H1 (cell line): ENCODE measurements around the gene ANKS1B. TPM values are rescaled to one million over a fixed set of nuclear protein-coding genes. Genes with fewer than 3 reads are reported as not detected.

Experiments used
- CTCF ChIA-PET: fragments of 300-600 bp; sonication (Branson Sonifier 250); formaldehyde crosslinking; loops from one replicate; lab custom pipeline; 2021; ENCODE audit not compliant: partially characterized antibody; lab: Charles Lee
- POLR2A ChIA-PET: fragments of 300-600 bp; sonication (Branson Sonifier 250); formaldehyde crosslinking; loops from one replicate; lab custom pipeline; 2021; ENCODE audit warnings: inconsistent platforms; ENCODE audit not compliant: partially characterized antibody; lab: Charles Lee
- DNase-seq, 2 experiments: peaks; one replicate each; pipeline versions ENCODE4 v3.0.0 to v3.0.0-alpha.2; 2010 to 2022; ENCODE audit warnings: low spot score in 2 of 2, low read depth in 1 of 2, mixed read lengths in 1 of 2
- FAIRE-seq: peaks from 2 replicates; lab custom pipeline; 2011; peaks lifted over from hg19 to GRCh38; lab: Jason Lieb, UNC
- H2AFZ ChIP-seq: 2 replicates; pipeline ENCODE4 v1.8.1; 2012; ENCODE audit warnings: low read length, inconsistent platforms
- H2AK5ac ChIP-seq: 2 replicates; pipeline ENCODE4 v1.6.1; 2013; ENCODE audit warnings: low read depth, low read length
- H2BK120ac ChIP-seq: replicated peaks from 2 replicates; pipeline ENCODE3; 2013; ENCODE audit warnings: low read depth, low read length, inconsistent platforms
- H2BK12ac ChIP-seq: 2 replicates; pipeline ENCODE4 v1.6.1; 2013; ENCODE audit warnings: low read depth, low read length
- H2BK15ac ChIP-seq: 2 replicates; pipeline ENCODE4 v1.6.1; 2013; ENCODE audit warnings: low read length
- H2BK20ac ChIP-seq: 2 replicates; pipeline ENCODE4 v1.6.1; 2013; ENCODE audit warnings: low read length
- H2BK5ac ChIP-seq: 2 replicates; pipeline ENCODE4 v1.6.1; 2013; ENCODE audit warnings: low read depth, low read length
- H3K14ac ChIP-seq: 2 replicates; pipeline ENCODE4 v1.6.1; 2013; ENCODE audit warnings: inconsistent platforms; ENCODE audit not compliant: insufficient read length
- H3K18ac ChIP-seq: 2 replicates; pipeline ENCODE4 v1.6.1; 2013; ENCODE audit warnings: low read length; ENCODE audit errors: extremely low read depth
- H3K23ac ChIP-seq: 2 replicates; pipeline ENCODE4 v1.6.1; 2013; ENCODE audit warnings: inconsistent platforms; ENCODE audit not compliant: insufficient read length
- H3K23me2 ChIP-seq: 2 replicates; pipeline ENCODE4 v1.6.1; 2013; ENCODE audit warnings: low read depth, low read length
- H3K27ac ChIP-seq: 2 replicates; pipeline ENCODE4 v1.6.1; 2011; ENCODE audit warnings: low read depth, low read length, inconsistent platforms
- H3K27me3 ChIP-seq, 4 experiments: replicated peaks in 1 of 4; 1 replicate in 1 of 4; 2 replicates in 3 of 4; pipeline versions ENCODE4 v1.6.1 to v1.8.1; 2011 to 2013; ENCODE audit warnings: low read length in 3 of 4, mild to moderate bottlenecking in 3 of 4, inconsistent platforms in 2 of 4, mixed read lengths in 2 of 4, moderate library complexity in 1 of 4; ENCODE audit not compliant: control insufficient read depth in 3 of 4, insufficient read depth in 3 of 4; ENCODE audit errors: extremely low read depth in 1 of 4
- H3K36me3 ChIP-seq, 4 experiments: 2 replicates each; pipeline versions ENCODE4 v1.6.1 to v1.8.1; 2011 to 2013; ENCODE audit warnings: mild to moderate bottlenecking in 4 of 4, low read length in 3 of 4, moderate library complexity in 2 of 4, control low read depth in 1 of 4, inconsistent platforms in 1 of 4; ENCODE audit not compliant: insufficient read depth in 4 of 4, control insufficient read depth in 2 of 4
- H3K4ac ChIP-seq: replicated peaks from 2 replicates; pipeline ENCODE3; 2013; ENCODE audit warnings: low read length, low read depth, mixed read lengths, inconsistent platforms; ENCODE audit not compliant: insufficient read length
- H3K4me1 ChIP-seq, 4 experiments: replicated peaks in 1 of 4; 1 replicate in 1 of 4; 2 replicates in 3 of 4; pipeline versions ENCODE4 v1.6.1 to v1.8.1; 2011 to 2013; ENCODE audit warnings: low read length in 3 of 4, inconsistent platforms in 2 of 4, mixed read lengths in 1 of 4; ENCODE audit not compliant: insufficient read depth in 4 of 4, control insufficient read depth in 3 of 4
- H3K4me2 ChIP-seq, 2 experiments: 2 replicates each; pipeline versions ENCODE4 v1.6.1 to v1.8.1; 2011 to 2013; ENCODE audit warnings: low read depth in 2 of 2, low read length in 2 of 2, control low read depth in 1 of 2, inconsistent platforms in 1 of 2, mild to moderate bottlenecking in 1 of 2; ENCODE audit not compliant: insufficient read depth in 1 of 2
- H3K4me3 ChIP-seq, 4 experiments: fragments of 200-600, 300-600 bp in 1 of 4; sonication (generic), shearing (Covaris generic), sonication (Bioruptor Twin) in 1 of 4; 2 replicates each; pipeline versions ENCODE4 v1.5.1 to v1.8.1; 2011 to 2016; ENCODE audit warnings: low read length in 4 of 4, low read depth in 3 of 4, control low read depth in 2 of 4, inconsistent platforms in 2 of 4, mild to moderate bottlenecking in 2 of 4, mixed read lengths in 1 of 4, moderate library complexity in 1 of 4; ENCODE audit not compliant: insufficient read depth in 2 of 4; ENCODE audit errors: extremely low read depth in 1 of 4
- H3K56ac ChIP-seq: replicated peaks from 2 replicates; pipeline ENCODE3; 2013; ENCODE audit warnings: low read depth, mild to moderate bottlenecking, mixed read lengths, low read length, inconsistent platforms; ENCODE audit not compliant: insufficient read length
- H3K79me1 ChIP-seq: 2 replicates; pipeline ENCODE4 v1.6.1; 2013; ENCODE audit warnings: low read depth, low read length, control low read depth
- H3K79me2 ChIP-seq, 2 experiments: 2 replicates each; pipeline versions ENCODE4 v1.6.1 to v1.8.1; 2012 to 2013; ENCODE audit warnings: low read length in 2 of 2, mild to moderate bottlenecking in 2 of 2, inconsistent platforms in 1 of 2; ENCODE audit not compliant: insufficient read depth in 2 of 2, control insufficient read depth in 1 of 2
- H3K9ac ChIP-seq, 4 experiments: replicated peaks in 1 of 4; 1 replicate in 1 of 4; 2 replicates in 3 of 4; pipeline versions ENCODE4 v1.6.1 to v1.8.1; 2011 to 2013; ENCODE audit warnings: low read depth in 3 of 4, low read length in 3 of 4, control low read depth in 2 of 4, mild to moderate bottlenecking in 2 of 4, moderate library complexity in 2 of 4, inconsistent platforms in 1 of 4; ENCODE audit errors: extremely low read depth in 1 of 4
- H3K9me3 ChIP-seq, 2 experiments: 2 replicates each; pipeline versions ENCODE4 v1.6.1 to v1.8.1; 2012 to 2013; ENCODE audit warnings: mild to moderate bottlenecking in 2 of 2, moderate library complexity in 2 of 2, control low read depth in 1 of 2, inconsistent platforms in 1 of 2, low read depth in 1 of 2, low read length in 1 of 2, mixed read lengths in 1 of 2; ENCODE audit not compliant: insufficient read depth in 2 of 2
- H4K20me1 ChIP-seq, 2 experiments: replicated peaks in 1 of 2; 2 replicates each; pipeline versions ENCODE3 to v1.8.1; 2011 to 2013; ENCODE audit warnings: inconsistent platforms in 2 of 2, low read length in 2 of 2, mild to moderate bottlenecking in 1 of 2; ENCODE audit not compliant: insufficient read depth in 2 of 2, control insufficient read depth in 1 of 2
- H4K5ac ChIP-seq: 2 replicates; pipeline ENCODE4 v1.6.1; 2013; ENCODE audit warnings: low read length, low read depth, mixed read lengths, inconsistent platforms; ENCODE audit not compliant: insufficient read length
- H4K8ac ChIP-seq: 2 replicates; pipeline ENCODE4 v1.8.0; 2013; ENCODE audit warnings: mild to moderate bottlenecking, moderate library complexity, low read length, inconsistent platforms; ENCODE audit not compliant: insufficient read depth; ENCODE audit errors: extremely low read depth
- H4K91ac ChIP-seq: replicated peaks from 2 replicates; pipeline ENCODE3; 2013; ENCODE audit warnings: low read length, mixed read lengths, inconsistent platforms; ENCODE audit not compliant: insufficient read length
- SAP30 ChIP-seq: fragments of 300-600 bp; sonication (generic); IDR thresholded peaks from 2 replicates; pipeline ENCODE4 v1.7.1; 2012; ENCODE audit warnings: low read length, moderate library complexity, mild to moderate bottlenecking, inconsistent platforms; ENCODE audit not compliant: insufficient read depth, insufficient replicate concordance
- SUZ12 ChIP-seq: fragments of 200-600 bp; sonication (generic); IDR thresholded peaks from 2 replicates; pipeline ENCODE4 v1.6.1; 2012; ENCODE audit warnings: mild to moderate bottlenecking, inconsistent platforms, low read length, moderate library complexity, mixed read lengths
- TEAD4 ChIP-seq: IDR thresholded peaks from 2 replicates; pipeline ENCODE4 v1.6.1; 2012; ENCODE audit warnings: low read depth, low read length, inconsistent platforms, mixed read lengths
- WGBS, 2 experiments: shearing (Covaris generic) in 1 of 2; methylation state at CpG; one replicate each; pipeline versions ENCODE4 v1.1.6 to v1.1.7; 2013 to 2015; ENCODE audit warnings: low lambda C conversion rate in 2 of 2, mixed read lengths in 2 of 2, inconsistent platforms in 1 of 2, low coverage in 1 of 2, missing lambda C conversion rate in 1 of 2; ENCODE audit not compliant: insufficient replicate concordance in 2 of 2, insufficient coverage in 1 of 2, insufficient read length in 1 of 2; ENCODE audit errors: extremely low coverage in 1 of 2, missing lambda C conversion rate in 1 of 2; 5-methylcytosine and 5-hydroxymethylcytosine counted together
- polyA plus RNA-seq, 7 experiments: library from polyadenylated mRNA; depleted of rRNA in 3 of 7; stranded (reverse) in 5 of 7; unstranded in 2 of 7; fragments of >200 nt in 5 of 7; fragments of 200-250 nt in 2 of 7; gene quantifications; 1 replicate in 5 of 7; 2 replicates in 1 of 7; 4 replicates in 1 of 7; pipeline versions ENCODE4 v1.2.1 to v1.2.3, GENCODE V29; 2011 to 2013; ENCODE audit warnings: missing spikeins in 2 of 7, mixed read lengths in 2 of 7
- total RNA-seq: library from RNA; stranded (reverse); fragmentation: NEBNext Ultra II Directional; extraction: Animal tissue kit (Norgen Biotek cat#: 25700); gene quantifications from 2 replicates; pipeline ENCODE4 v1.2.1, GENCODE V29; 2021
- TF ChIP-seq, protein P1 (sequence below): IDR thresholded peaks from 2 replicates; pipeline ENCODE4 v1.6.1; 2012; ENCODE audit warnings: inconsistent platforms

The ANKS1B gene
- total and polyA plus RNA-seq, 2 of the 8 experiments (the other 6 are each of a cell fraction or from before 2014, with no cell fraction given), result 2.7 to 6.1 TPM

GRCh38 chr12:99309812-99310211 lies 674.9 kb downstream of the ANKS1B start:
- H3K4me3 ChIP-seq, result no peak overlapping the region
- no peak overlapping the region for H2BK15ac ChIP-seq
- no peaks in the 10 kb centered on the region for H3K4me1 ChIP-seq
- TF ChIP-seq TEAD4 (no peak), SUZ12 (no peak), SAP30 (no peak)
- TF ChIP-seq, protein P1, sequence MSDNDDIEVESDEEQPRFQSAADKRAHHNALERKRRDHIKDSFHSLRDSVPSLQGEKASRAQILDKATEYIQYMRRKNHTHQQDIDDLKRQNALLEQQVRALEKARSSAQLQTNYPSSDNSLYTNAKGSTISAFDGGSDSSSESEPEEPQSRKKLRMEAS, result no peak
- CTCF ChIA-PET, result interaction anchor here (1.2 kb wide), 1 partner anchor 14 kb away, joined by 3 read pairs; no protein-coding TSS in a partner anchor
- DNase-seq (no peak), FAIRE-seq (no peak)
- 88% methylated on average over 2 of the region's 2 CpGs; no CpG with 5 or more reads in 1 of the 2 experiments for WGBS, 2 experiments
- no peaks in the 10 kb centered on the region; the same call in 1 of the 2 replicates for H3K23me2 ChIP-seq
- no peak overlapping the region for H3K4me2 ChIP-seq
- no peak overlapping the region for H3K18ac ChIP-seq
- no peak overlapping the region for H3K9ac ChIP-seq
- no peak overlapping the region for H3K56ac ChIP-seq
- POLR2A ChIA-PET, result no interaction called here
- no peak overlapping the region for H4K8ac ChIP-seq
- no peak overlapping the region for H2BK120ac ChIP-seq
- no peak overlapping the region for H4K5ac ChIP-seq
- H2AFZ ChIP-seq, result no peak overlapping the region
- H3K14ac ChIP-seq, result no peak overlapping the region
- no peak overlapping the region for H3K4ac ChIP-seq
- H3K27ac ChIP-seq, result no peak overlapping the region
- H3K9me3 ChIP-seq, result no peaks in the 10 kb centered on the region
- no peaks in the 10 kb centered on the region for H3K79me1 ChIP-seq
- no peak overlapping the region for H2BK12ac ChIP-seq
- H3K23ac ChIP-seq, result no peak overlapping the region
- no peak overlapping the region for H2AK5ac ChIP-seq
- no peak overlapping the region for H2BK20ac ChIP-seq
- no peaks in the 10 kb centered on the region for H3K79me2 ChIP-seq
- no peaks in the 10 kb centered on the region for H3K36me3 ChIP-seq
- H3K27me3 ChIP-seq, result no peaks in the 10 kb centered on the region
- no peak overlapping the region for H2BK5ac ChIP-seq
- H4K91ac ChIP-seq, result no peak overlapping the region
- H4K20me1 ChIP-seq, result no peaks in the 10 kb centered on the region
